ENCODE measurements around the gene PPFIBP1.

DNA sequence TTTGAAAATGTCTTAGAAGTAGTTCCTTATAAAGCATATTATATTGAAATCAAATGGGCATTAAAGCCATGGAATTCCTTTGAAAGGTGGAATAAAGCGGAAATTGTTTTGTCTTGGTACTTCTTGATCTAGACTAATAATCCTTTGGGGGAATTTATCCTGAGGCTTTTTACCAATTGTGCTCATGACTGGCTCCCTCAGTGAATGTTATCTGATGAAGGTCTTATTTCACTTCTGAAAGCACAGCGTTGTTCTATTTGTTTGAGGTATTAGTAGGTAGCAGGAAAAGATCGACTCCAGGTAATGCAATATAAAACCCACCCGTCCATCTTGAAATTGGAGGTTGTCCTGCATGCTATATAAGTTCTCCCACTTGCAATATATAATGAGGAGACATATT lies 64.8 kb downstream of the PPFIBP1 start:
- TF ChIP-seq, protein P1, sequence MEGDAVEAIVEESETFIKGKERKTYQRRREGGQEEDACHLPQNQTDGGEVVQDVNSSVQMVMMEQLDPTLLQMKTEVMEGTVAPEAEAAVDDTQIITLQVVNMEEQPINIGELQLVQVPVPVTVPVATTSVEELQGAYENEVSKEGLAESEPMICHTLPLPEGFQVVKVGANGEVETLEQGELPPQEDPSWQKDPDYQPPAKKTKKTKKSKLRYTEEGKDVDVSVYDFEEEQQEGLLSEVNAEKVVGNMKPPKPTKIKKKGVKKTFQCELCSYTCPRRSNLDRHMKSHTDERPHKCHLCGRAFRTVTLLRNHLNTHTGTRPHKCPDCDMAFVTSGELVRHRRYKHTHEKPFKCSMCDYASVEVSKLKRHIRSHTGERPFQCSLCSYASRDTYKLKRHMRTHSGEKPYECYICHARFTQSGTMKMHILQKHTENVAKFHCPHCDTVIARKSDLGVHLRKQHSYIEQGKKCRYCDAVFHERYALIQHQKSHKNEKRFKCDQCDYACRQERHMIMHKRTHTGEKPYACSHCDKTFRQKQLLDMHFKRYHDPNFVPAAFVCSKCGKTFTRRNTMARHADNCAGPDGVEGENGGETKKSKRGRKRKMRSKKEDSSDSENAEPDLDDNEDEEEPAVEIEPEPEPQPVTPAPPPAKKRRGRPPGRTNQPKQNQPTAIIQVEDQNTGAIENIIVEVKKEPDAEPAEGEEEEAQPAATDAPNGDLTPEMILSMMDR (IDR thresholded peaks at IDR 0.05; ENCODE audit: poor library complexity), result no peak
- TF ChIP-seq EZH2 (IDR thresholded peaks at IDR 0.05; ENCODE audit: borderline replicate concordance) (no peak), EZH2phosphoT487 (IDR thresholded peaks at IDR 0.05; ENCODE audit: low read depth, severe bottlenecking, unreplicated experiment) (no peak)

All from hepatocyte (in vitro differentiated cells).